CD4-positive, alpha-beta T cell treated with Interferon gamma for 1 hour (primary cell): Measurements from ENCODE around the gene LPIN2.
A peak's percentile ranks its signal among the peaks of the same experiment; 100 is the strongest.

ENCODE experiments used
- DNase-seq: peaks from one replicate; pipeline ENCODE4 v3.0.0-alpha.2; 2020

LPIN2 gene

GRCh38 chr18:2998644-2999043, 14.3 kb downstream of the LPIN2 start:
- DNase-seq: no peak

- DNase-seq: no peak
Measured at GRCh38 chr18:2997846-2998564, 14.9 kb downstream of the LPIN2 start.

DNA sequence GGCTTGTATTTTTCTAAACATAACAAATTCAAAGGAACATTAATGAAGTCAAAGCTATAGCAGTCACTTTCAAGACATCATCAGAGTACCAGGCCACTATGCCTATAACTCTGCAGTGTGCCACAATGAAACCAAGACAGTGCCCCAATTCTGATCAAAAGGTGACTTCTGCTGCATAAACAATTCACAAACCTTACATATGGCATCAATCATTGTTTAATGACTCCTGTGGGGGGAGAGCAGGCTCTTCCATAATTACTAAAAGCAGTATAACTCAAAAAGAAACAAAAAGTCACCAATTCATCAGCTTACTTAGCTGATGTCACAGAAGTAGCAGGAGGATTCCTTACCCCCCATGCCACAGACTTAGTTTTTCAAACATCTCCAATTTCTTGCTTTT, 15.5 kb downstream of the LPIN2 start:
- DNase-seq: no peak

- DNase-seq: peak; percentile 80
Measured at GRCh38 chr18:2994603-2995432, 18.1 kb downstream of the LPIN2 start.

DNA sequence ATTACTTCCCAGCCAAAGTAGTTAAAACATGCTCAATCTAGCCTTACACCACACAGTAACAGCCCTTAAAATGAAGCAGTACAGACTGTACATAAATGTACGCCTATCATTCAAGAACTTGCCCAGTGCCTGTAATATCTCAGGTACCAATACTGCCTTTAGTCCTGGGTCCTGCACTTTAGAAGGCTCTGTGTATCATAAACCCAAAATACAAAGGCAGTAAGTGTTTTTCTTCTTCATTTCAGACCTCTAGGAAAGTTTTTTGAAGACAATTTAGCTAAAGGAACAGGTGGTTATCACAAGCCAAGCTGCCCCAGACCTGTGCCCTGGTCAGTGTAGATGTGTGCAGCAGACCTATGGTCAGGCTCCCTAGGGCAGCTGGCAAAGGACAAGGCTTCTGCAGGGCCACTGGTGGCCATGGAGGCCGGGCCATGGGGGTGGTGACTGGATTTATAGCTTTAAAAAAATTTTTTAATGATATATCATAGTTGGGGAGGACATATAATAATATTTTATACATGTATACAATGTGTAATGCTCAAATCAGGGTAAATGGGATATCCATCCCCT, 18.8 kb downstream of the LPIN2 start:
- DNase-seq: no peak

- DNase-seq: no peak
Measured at GRCh38 chr18:2992995-2993877, 19.7 kb downstream of the LPIN2 start.

- DNase-seq: no peak
Measured at GRCh38 chr18:2990956-2991640, 21.8 kb downstream of the LPIN2 start.

- DNase-seq: no peak
Measured at GRCh38 chr18:2987876-2988790, 24.8 kb downstream of the LPIN2 start.

DNA sequence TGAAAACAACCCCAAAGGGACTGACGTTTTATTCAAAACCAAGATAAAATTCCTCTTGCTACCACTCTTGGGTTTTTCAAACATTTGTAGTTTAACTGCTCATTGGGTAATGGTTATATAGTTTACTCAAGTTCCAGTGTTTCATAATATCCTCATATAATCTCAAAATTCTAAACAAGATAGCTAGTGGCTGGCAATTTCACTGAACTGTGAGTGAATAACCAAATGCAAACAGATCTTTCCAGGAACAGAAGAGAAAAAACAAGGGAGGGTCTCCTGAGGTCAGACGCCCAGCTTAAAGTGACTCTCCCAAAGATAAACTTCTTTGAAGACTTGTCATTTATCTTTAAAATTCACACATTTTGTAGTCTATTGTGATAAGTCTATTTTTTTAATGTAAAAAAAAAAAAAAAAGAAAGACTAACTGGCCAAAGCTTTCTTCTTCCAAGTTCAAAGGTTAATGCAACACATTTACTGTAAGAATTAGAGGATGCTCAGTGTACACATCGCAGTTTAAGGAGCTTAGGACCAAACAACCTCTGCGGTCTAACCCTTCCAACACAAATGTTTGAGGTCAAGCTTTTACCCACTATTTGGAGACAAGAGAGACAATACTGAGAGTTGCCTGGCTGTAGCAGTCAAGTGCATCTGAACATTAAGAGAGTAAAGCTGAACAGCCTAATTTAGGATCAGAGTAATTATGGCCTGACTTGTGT, 26.6 kb downstream of the LPIN2 start:
- no peak for DNase-seq

- DNase-seq: no peak
Measured at GRCh38 chr18:2985628-2986027, 27.3 kb downstream of the LPIN2 start.

DNA sequence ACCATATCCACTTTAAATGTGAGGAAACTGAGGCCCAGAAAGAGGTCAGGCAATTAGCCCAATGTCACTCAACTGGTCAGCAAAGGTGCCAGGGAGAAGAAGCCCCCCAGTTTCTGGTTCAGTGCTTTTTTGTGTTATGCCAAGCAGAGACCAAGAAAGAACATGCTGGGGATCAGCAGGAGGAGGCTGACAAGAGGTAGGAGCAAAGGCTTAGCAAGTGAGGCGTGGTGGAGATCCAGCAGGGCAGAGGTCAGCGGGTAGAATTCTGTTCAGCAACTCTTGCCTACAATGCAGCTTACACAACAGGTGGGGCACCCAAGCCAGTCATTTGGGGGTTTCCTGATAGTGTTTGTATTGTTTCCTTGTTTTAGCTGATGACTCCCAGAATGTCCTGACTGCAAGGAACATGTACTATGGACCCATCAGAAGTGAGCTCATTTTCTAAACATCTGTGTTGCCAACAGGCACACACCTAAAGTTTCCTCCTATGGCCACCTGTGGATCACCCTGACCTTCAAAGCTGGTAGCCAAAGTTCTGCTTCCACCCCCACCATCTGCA, 28.2 kb downstream of the LPIN2 start:
- DNase-seq: no peak

GRCh38 chr18:2984091-2984490, 28.9 kb downstream of the LPIN2 start:
- DNase-seq: no peak

DNA sequence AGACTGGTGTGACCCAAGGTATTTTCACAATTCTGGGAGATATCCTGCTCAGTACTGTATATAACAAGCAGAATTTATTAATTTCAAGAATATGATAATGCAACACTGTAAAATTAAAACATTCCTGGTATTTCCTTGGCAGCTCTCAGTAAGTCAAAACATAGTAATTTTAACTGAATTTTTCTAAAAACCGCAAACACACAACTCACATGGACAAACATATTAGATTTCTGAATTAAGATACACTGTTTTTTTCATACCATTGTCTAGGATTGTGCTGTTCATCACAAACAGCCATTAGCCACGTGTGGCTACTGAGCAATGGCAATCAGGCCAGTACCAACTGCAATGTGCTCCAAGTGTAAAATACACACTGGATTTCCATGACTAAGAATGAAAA, 29.6 kb downstream of the LPIN2 start:
- DNase-seq: no peak

- peak; percentile 13 for DNase-seq
Measured at GRCh38 chr18:2982452-2983269, 30.3 kb downstream of the LPIN2 start.

- DNase-seq: no peak
Measured at GRCh38 chr18:2982022-2982421, 30.9 kb downstream of the LPIN2 start.

DNA sequence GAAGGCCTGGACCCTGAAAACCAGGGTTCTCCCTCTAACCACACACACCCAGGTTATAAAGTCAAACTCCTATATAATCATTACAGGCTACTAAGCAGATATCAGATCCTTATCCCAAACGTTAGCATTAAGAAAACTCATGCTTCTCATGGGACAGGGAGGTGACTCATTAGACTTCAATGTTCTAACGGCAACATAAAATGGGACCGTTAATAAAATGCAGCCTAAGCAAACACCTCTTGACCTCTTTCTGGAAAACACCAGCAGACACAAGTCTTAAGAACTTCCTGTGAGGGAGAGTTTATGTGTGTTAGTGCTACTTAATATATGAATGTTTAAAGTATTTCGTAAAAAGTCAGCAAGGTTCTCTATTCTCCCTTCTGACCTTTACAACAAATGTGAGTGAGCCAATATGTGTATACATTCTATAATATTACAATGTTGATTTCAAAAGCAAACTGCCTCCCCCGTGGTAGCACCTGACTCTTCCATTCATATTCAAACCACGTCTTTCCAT, 31.7 kb downstream of the LPIN2 start:
- no peak for DNase-seq

DNA sequence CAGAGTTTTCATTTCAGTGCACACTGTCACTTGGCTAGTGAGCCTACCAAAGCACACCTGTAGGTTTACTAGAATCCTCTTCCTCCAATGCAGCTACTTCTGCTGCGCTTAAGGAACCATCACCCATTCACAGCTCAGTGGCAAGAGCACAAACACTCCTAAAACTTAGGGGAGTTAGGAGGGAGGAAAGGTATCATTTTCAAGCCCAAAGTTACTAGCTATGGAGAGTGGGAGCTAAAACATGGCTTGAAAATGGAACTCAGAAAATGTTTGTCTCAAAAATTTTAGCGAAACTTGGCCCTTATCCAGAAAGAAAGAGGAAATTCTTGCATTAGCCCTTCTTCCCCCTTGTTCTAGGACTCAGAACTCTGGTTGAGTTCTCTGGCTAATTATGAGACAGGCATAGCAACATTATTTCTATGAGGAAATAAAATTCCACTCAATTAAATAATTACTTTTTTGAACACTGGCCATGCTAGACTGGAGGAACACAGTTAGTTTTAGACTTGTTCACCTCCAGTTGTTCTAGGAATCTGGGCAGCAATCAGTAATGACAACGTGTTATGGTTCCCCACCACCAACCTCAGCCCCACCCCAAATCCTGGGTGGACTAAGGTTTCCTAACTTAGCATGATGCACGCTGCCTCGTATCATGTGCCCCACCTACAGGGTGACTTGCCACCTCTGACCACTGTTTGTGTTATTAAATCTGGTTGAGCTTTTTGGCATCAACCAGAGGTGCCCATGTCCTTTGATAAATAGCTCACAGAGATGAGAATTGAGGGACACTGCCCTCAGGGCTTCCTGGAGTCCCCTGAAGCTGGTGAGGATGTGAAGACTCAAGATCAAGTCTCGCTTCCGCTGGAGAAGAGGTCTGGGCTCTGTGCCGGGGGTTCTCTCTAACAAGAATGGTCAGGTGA, 32.8 kb downstream of the LPIN2 start:
- peak; percentile 55 for DNase-seq

DNA sequence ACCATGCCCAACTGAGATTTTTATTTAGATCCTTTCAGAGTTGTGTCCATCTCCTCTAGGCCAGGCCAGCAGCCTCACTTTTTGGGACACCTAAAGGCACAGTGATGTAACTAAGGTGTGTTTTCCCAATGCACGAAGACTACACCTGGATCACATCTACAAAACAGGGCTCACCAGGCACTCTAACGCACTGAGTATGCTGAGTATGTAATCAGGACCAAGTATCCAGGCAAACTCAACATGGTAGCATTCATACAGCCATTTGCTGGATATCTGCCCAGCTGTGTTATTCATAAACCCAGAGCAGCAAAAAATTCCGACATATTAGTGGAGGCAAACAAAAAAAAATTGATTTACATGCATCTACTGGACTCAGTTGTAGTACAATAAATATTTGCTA, 33.8 kb downstream of the LPIN2 start:
- no peak for DNase-seq
